A549 (cell line): Measurements from ENCODE around the gene AGPAT2.

Experiments used
- ELK1 ChIP-seq: fragments of 150-350 bp; IDR thresholded peaks from 2 replicates; pipeline ENCODE4 v1.6.1; 2014; ENCODE audit warnings: low read depth, mild to moderate bottlenecking, low read length
- GATA3 ChIP-seq: IDR thresholded peaks from 2 replicates; pipeline ENCODE4 v1.6.1; 2012; ENCODE audit warnings: borderline replicate concordance
- TF ChIP-seq, protein P1 (sequence below): fragments of >200 bp; sonication (Bioruptor Twin); formaldehyde crosslinking; IDR thresholded peaks from 3 replicates; pipeline ENCODE4 v1.5.1; 2016

GRCh38 chr9:136696502-136696901 is 9.2 kb upstream of the AGPAT2 start:
- no peak for TF ChIP-seq ELK1
- TF ChIP-seq, protein P1, sequence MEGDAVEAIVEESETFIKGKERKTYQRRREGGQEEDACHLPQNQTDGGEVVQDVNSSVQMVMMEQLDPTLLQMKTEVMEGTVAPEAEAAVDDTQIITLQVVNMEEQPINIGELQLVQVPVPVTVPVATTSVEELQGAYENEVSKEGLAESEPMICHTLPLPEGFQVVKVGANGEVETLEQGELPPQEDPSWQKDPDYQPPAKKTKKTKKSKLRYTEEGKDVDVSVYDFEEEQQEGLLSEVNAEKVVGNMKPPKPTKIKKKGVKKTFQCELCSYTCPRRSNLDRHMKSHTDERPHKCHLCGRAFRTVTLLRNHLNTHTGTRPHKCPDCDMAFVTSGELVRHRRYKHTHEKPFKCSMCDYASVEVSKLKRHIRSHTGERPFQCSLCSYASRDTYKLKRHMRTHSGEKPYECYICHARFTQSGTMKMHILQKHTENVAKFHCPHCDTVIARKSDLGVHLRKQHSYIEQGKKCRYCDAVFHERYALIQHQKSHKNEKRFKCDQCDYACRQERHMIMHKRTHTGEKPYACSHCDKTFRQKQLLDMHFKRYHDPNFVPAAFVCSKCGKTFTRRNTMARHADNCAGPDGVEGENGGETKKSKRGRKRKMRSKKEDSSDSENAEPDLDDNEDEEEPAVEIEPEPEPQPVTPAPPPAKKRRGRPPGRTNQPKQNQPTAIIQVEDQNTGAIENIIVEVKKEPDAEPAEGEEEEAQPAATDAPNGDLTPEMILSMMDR = no peak
- TF ChIP-seq GATA3 = no peak
